Superior temporal gyrus (tissue), 1 donor: ENCODE data around the gene PYGB.
"Not testable (repeated sequence)": the region's sequence is repeated elsewhere in the genome, so short reads cannot be mapped to it uniquely, and the experiment has no call there.

Experiments
- DNase-seq: peaks from one replicate; pipeline ENCODE4 v3.0.0-alpha.2; 2016; ENCODE audit errors: extremely low spot score

PYGB gene

GRCh38 chr20:25230166-25230831, 17.6 kb upstream of the PYGB start:
- DNase-seq: no peak

DNA sequence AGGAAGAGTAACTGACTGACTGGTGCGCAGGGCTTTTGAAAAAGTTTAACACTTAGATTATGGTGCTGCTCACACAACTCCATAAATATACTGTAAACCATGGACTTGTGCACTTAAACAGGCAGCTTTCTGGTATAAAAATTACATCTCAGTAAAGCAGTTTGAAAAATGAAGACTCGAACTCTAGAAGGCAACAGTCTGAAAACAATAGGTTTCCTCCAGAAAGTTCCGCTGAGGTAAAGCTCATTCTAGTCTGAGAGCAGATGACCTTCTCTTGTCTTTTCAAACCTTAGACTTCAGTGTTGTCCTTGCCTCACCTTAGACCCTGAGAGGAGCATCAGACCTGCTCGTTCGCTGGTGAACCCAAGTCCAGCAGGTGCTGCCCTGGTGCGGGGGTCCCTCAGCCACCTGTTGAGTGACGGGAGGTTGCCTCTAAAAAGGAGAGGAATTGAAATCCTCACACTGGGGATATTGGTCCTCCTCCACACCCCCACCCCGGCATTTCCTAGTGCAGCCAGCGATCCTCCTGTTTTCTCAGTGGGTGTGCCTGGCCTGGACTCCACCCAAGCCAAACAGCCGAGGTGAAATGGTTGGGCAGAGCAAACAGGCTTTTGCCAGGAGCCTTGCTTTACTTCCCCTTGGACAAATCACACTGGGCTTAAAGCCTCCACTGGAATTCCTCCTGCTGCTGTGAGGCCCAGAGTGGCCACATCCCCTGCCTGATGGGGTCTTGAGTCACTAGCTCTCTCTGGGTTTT, 14.7 kb upstream of the PYGB start:
- no peak for DNase-seq

- not testable (repeated sequence) for DNase-seq
These were observed 13.7 kb upstream of the PYGB start for GRCh38 chr20:25234009-25234849.

DNA sequence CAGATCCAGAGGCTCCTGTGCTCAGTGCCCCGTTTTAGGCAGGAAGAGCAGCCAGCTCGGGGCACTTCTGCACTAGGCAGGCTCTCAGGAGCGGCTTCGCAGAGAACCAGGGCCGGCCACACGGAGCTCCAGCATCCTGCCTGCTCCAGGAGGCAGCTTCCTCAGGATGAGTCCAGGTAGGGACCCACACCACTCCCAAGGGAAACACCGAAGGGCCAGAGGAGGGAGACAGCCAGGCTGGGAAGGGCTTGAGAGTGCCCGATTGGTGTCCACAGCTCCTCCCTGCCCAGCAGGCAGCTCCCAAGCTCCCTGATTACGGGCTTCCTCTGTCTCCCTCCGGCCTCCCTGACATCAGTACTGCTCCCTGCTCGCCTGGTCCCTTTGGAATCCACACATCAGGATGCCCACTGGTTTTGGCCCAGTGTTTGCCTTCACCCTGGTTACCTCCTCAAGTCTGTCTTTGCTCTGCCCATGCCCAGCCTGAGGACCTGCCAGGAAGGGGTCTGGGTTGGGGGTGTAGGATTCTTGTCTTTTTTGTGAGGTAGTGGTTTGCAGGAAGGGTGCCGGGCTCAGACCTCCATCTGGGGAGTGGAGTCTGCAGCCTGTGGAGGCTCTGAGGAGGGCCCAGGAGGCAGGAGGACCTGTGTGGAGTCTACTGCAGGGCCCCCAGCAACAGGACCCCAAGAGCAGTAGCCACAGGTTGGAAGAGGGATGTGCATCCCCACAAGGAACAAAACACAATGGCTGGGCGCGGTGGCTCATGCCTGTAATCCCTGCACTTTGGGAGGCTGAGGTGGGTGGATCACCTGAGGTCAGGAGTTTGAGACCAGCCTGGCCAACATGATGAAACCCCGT, 11.2 kb upstream of the PYGB start:
- peak; percentile 4 for DNase-seq

GRCh38 chr20:25237610-25238318, 10.1 kb upstream of the PYGB start:
- peak; percentile 80 for DNase-seq

GRCh38 chr20:25238319-25239037, 9.4 kb upstream of the PYGB start:
- no peak for DNase-seq

DNA sequence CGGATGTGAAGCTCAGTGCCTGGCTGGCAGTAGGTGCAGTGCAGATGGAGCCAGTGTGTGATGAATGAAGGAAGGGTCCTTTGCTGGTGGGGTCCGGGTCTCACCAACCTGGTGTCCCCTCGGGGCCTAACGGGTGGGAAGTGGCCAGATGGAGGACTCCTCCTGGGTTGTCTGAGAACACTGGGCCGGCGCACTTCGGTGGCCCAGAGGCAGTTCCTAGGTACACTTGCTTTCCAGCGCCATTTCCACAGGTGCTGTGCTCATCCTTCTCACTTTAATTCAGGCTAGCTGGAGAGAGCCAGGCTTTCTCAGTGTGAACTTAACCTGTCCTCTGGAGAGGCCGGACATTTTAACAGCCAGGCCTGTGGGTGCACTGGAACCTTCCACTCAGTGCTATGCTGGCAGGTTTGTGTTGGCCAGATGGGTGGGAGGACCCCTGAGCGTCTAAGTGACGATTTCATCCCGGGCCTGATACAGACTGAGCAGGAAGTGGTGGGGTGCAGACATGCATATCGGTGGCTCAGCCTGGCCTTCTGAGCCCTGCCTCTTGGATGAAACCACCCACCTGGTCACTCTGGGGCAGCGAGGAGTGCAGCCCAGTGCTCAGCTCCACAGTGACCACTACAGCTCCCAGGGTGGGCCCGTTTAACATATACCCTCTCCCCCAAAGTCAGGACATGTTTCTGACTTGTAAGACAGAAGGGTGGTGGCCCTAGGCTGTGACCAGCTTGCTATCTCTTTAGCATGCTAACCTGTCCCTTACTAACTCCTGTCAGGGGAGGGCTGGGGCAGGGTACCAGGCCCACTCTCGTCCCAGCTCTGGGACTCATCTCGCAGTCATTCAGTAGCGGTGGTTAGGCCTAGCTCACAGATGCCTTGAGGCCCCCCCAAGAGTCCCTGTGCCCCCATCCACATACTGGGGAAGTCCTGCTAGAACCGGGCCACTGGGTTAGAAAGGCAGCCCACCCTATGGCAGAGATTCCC, 8.2 kb upstream of the PYGB start:
- no peak for DNase-seq

GRCh38 chr20:25240851-25241658, 6.8 kb upstream of the PYGB start:
- DNase-seq: not testable (repeated sequence)

DNA sequence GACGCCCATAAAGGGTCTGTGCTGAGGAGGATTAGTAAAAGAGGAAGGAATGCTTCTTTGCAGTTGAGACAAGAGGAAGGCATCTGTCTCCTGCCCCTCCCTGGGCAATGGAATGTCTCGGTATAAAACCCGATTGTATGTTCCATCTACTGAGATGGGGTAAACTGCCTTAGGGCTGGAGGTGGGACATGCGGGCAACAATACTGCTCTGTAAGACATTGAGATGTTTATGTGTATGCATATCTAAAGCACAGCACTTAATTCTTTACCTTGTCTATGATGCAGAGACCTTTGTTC, 6.3 kb upstream of the PYGB start:
- not testable (repeated sequence) for DNase-seq

DNA sequence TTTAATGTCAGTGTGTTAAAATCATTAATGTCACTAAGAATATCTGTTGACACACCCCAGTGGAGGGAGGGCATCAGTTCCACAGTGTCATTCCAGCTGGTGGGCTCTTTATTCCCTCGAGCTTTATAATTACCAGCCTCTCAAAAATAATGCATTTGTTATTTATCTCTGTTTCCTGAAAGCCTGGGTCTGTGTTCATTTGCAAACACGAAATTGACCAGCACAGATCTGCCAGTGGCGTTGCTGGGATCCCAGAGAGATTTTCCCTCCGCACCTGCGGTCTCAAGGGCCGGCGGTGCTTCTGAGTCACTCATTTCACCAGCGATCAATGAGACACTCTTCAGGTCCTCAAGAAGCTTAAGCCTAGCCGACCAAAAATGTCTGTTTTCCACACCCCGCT, 5.7 kb upstream of the PYGB start:
- no peak for DNase-seq

GRCh38 chr20:25243416-25243979, 4.4 kb upstream of the PYGB start:
- no peak for DNase-seq

DNA sequence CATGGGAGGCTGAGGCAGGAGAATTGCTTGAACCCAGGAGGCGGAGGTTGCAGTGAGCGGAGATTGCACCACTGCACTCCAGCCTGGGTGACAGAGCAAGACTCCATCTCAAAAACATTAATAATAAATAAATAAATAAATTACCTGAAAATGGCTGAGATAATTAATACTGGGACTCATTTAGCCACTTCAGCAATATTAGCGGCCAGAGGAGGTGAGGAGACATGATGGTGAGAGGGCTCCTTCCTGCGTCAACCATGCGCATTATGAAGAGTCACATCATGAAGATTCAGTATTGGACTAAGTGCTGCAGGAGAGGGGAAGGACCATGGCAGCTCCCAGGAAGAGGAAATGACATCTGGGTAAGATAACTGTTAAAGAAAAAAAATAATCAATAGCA, 2.9 kb upstream of the PYGB start:
- DNase-seq: no peak

DNA sequence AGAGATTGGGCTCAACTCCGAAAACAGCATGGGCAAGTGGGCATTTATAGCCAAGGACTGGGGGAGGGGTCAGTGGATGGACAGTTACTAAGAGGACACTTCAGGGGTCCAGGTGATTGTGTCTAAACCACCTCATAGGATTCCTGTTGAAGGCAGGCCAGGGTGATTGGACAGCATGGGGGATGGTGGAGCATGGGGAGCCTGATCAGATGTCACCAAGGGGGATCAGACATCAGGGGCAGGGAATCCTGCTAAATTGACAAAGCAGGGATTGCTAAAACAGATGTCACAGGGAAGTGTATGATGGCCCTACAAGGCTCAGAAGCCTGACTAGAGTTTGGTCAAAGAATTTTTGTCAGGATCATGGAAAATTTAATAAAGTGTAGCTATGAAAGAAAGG, 2.4 kb upstream of the PYGB start:
- DNase-seq: no peak

- no peak for DNase-seq
These were observed 1.5 kb upstream of the PYGB start for GRCh38 chr20:25246182-25246999.

GRCh38 chr20:25247000-25247517, 826 bp upstream of the PYGB start:
- DNase-seq: peak; percentile 70

DNA sequence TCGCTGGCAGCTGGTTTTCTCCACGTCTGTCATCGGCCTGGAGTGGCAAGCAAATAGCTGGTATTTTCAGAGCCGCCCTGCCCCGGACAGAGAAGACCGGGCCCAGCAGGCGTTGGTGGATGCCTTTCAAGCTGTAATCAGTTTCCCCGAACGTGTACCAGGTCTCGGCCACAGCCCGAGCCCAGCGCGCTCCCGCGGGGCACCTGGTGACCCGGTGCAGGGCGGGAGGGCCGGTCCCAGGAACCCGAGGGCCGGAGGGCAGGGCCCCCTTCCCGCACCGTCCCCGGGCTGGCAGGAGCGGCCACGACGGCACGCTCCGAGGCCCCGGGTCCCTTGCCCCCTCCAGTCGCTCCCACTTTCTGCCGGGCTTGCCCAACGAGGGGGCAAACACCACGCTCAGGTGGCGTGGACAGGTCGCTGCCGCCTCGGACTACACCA, 348 bp upstream of the PYGB start:
- no peak for DNase-seq

- DNase-seq: peak; percentile 65
These were observed 894 bp downstream of the PYGB start for GRCh38 chr20:25248786-25249172.
